Measurements from ENCODE around the gene NHSL1.

The NHSL1 gene

GRCh38 chr6:138499303-138500018, at the start of gene NHSL1:
TSS of gene NHSL1 (minus strand) at chr6:138499494. CDS start at chr6:138499290, 204 bp downstream.
- DNase-seq, result no peak

GRCh38 chr6:138546733-138547185, 47.5 kb upstream of the NHSL1 start:
- no peak for DNase-seq

GRCh38 chr6:138545621-138545980, 46.3 kb upstream of the NHSL1 start:
- no peak for DNase-seq

- DNase-seq, result no peak
These were observed 45.2 kb upstream of the NHSL1 start for GRCh38 chr6:138544501-138544900.

DNA sequence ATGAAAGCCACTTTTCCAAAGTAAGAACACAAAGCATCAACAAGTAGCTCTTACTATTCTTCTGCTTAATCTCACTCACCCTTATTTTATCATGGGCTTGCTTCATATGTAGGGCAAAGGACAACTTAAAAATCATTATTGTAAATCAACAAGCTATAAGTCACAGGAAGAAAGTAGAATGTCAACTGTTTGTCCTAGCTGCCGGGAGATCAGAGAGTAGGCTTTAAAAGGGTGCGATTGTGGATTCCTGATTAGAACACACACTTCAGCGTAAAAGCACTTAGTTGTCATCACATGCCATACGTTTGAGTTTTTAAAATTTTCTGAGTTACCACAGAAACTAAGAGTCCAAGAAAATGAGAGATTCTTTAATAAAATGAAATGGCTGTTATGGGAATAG, 44.4 kb upstream of the NHSL1 start:
- no peak for DNase-seq

GRCh38 chr6:138541823-138542481, 42.7 kb upstream of the NHSL1 start:
- DNase-seq, result no peak

DNA sequence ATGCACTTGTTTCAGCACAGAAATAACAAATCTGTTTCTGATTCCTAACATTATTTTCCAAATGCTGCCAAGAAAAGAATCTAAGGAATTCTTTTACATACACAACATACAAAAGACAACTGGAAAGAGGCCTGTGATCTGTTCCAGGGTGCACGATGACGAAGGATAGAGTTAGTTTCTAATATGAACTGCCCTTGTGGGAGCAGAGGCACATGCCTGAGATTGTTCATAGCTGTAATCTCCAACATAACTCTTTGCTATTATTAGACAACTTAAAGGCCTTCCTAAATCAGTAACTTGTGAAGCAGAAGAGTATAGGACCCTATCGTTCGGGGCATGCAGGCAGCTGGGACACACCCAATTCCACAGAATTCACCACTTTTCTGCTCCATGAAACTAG, 41.2 kb upstream of the NHSL1 start:
- DNase-seq, result no peak

DNA sequence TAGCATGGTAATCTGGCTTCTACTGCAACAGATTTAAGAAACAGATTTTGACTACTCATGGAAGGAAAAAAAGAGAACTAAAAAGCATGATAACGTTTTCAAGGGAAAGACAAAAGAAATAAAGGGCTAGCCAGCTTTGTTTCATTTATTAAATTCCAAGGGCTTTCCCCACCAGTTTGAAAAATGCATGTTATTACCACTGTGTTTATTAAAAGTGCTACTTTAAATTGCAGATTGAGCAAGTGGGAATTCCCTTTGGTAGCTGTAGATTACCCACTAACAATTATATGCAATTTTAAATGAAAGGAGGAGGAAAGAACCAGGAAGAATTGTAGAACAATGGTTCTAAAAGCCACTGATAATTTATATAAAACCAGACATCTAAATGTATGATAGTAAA, 40.6 kb upstream of the NHSL1 start:
- DNase-seq, result no peak

DNA sequence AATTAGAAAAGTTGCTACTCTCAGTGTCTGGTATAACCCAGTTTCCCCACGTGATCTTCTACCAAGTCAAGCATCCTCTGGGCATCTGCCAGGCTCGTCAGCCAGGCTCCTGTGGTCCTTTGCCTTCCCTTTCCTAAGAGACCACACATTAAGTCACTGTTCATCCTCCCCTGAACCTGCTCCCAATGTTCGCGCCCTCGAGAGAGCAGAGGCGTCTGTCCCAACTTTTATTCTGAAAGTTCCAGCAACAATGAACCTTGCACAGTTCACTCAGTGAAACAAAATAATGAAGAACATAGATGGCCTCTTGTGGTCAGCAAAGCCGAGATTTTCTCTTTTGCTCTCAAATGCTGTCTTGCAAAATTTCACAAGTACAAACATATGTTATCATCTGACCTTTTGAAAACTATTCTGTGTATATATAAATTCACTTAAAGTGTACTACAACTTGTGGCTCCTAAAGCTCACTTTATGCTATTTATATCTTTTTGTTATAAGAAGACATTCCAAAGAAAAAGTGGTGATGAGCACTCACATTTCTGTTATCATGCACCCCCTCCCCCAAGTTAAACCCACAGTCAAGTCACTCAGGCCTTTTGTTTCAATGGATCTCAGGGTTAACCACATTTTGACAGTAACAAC, 39.2 kb upstream of the NHSL1 start:
- DNase-seq, result no peak

GRCh38 chr6:138537106-138537505, 37.8 kb upstream of the NHSL1 start:
- no peak for DNase-seq

GRCh38 chr6:138535728-138536455, 36.6 kb upstream of the NHSL1 start:
- DNase-seq, result no peak

GRCh38 chr6:138533667-138534066, 34.4 kb upstream of the NHSL1 start:
- DNase-seq, result no peak

DNA sequence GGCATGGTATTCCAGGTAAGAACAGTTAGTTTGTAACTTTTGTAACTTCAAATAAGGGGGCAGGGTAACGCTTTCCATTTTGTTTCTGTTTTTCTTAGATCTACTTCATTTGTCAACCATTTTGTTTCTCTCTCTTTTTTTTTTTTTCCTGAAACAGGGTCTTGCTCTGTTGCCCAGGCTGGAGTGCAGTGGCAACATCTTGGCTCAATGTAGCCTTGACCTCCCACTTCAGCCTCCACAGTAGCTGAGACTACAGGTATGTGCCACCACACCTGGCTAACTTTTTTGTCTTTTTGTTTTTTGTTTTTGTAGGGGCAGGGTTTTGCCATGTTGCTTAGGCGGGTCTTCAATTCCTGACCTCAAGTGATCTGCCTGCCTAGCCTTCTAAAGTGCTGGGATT, 32.1 kb upstream of the NHSL1 start:
- no peak for DNase-seq

DNA sequence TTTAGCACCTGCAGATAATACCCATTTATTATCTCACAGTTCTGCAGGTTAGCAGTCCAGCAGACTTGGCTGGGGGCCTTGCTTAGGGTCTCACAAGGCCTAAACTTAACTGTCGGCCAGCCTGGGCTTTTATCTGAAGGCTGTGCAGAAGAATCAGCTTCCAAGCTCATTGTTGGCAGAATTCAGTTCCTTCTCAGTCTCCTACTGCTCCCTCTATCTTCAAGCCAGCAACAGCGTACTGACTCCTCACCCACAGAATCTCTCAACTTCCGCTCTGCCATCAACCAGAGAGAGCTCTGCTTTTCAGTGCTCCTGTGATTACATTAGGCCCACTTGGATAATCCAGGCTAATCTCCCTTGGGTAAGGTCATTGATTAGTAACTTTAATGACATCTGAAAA, 30.2 kb upstream of the NHSL1 start:
- DNase-seq, result no peak

- no peak for DNase-seq
These were observed 29.7 kb upstream of the NHSL1 start for GRCh38 chr6:138528956-138529355.

DNA sequence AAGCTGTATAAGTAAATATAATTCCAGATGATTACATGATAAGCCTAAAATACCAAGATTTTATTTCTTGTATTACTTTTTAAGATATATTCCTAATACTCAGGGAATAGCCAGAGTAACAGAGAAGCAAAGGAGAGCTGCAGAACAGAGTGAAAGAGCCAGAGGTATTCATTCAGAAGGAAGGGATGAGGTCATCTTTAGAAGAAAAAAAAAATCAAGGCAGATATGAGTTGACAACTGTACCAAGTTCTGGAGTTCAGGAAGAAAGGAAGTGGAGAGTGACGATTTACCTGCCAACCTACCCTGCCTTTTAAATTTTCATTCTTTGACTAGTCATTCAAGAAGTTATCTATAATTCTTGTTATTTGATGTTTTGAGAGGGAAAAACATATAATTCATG, 28.8 kb upstream of the NHSL1 start:
- DNase-seq, result no peak

- no peak for DNase-seq
These were observed 28.3 kb upstream of the NHSL1 start for GRCh38 chr6:138527411-138528088.

DNA sequence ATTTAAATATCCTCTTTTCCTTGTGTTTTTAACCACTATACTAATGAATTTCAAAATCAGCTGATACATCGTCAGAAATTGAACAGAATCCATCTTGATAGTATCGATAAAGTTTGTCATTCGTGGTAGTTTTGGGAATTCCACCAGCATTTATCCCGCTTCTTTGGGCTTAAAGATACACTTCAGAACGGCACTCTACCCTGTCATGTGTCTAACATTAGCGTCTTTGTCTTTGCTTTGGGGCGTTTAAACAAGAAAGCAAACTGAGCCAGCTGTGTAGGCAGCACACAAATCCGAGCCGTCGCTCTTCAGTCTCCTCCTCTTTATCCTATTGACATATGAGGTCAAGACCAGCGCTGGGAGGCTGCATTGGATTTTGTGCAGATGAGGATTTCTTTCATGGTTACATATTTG, 27.5 kb upstream of the NHSL1 start:
- DNase-seq, result no peak

- no peak for DNase-seq
These were observed 26.1 kb upstream of the NHSL1 start for GRCh38 chr6:138525355-138525754.

DNA sequence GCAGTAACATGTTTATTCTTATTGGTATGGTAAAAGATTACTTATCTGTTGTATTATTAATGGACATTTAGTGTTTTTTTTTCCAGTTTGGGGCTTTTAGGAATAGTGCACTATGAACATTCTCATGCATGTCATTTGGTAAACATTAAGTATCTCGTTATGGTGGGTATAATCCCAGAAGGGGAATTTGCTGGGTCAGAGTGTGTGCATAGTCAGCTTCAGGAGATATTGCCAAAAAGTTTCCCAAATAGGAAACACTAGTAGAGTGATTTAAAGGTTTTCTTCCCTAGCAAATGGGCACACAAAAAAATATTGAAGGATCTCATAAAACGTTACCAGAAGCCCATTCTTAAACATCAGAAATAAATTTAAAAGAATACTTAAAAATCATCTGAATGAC, 25.2 kb upstream of the NHSL1 start:
- no peak for DNase-seq

GRCh38 chr6:138523347-138524210, 24.3 kb upstream of the NHSL1 start:
- DNase-seq, result no peak

- DNase-seq, result no peak
These were observed 23.3 kb upstream of the NHSL1 start for GRCh38 chr6:138522611-138523010.

Measured in SHP77 treated with DMSO at 0.1 percent for 48 hours (cell line).